CD4-positive, alpha-beta T cell (primary cell): Measurements from ENCODE around the gene TMEM235. TPM values are rescaled to one million over a fixed set of nuclear protein-coding genes. Genes with fewer than 3 reads are reported as not detected.

Experiments used
- ATAC-seq: fragments of 200-7000 bp; cut with Tn5 transposase; one replicate; pipeline ENCODE4 v1.10.0; 2022; ENCODE audit warnings: mild to moderate bottlenecking; ENCODE audit not compliant: poor library complexity
- CTCF ChIA-PET: fragments of 350-600 bp; sonication (Branson Sonifier 250); formaldehyde crosslinking; loops from one replicate; lab custom pipeline; 2021; ENCODE audit warnings: antibody characterized with exemption, inconsistent platforms; lab: Charles Lee
- POLR2A ChIA-PET: fragments of 350-600 bp; sonication (Branson Sonifier 250); formaldehyde crosslinking; loops from one replicate; lab custom pipeline; 2021; ENCODE audit warnings: antibody characterized with exemption, inconsistent platforms; lab: Charles Lee
- DNase-seq, 14 experiments: peaks; one replicate each; pipeline ENCODE4 v3.0.0-alpha.2; 2013 to 2020; ENCODE audit warnings: mixed read lengths in 2 of 14
- H3K27ac ChIP-seq, 2 donors: one replicate each; pipeline versions ENCODE4 v1.5.1 to v1.7.0; 2013; ENCODE audit warnings: low read length in 2 of 2, low read depth in 1 of 2, mild to moderate bottlenecking in 1 of 2
- H3K27me3 ChIP-seq, 2 experiments: 1 replicate in 1 of 2; 2 replicates in 1 of 2; pipeline versions ENCODE4 v1.6.1 to v1.7.0; 2013; ENCODE audit warnings: low read length in 2 of 2, control low read depth in 1 of 2, mild to moderate bottlenecking in 1 of 2, moderate library complexity in 1 of 2; ENCODE audit not compliant: insufficient read depth in 2 of 2, control insufficient read depth in 1 of 2
- H3K36me3 ChIP-seq: one replicate; pipeline ENCODE4 v1.6.1; 2013; ENCODE audit warnings: low read length, control low read depth; ENCODE audit not compliant: insufficient read depth
- H3K4me1 ChIP-seq: one replicate; pipeline ENCODE4 v1.6.1; 2013; ENCODE audit warnings: low read length, control low read depth; ENCODE audit not compliant: insufficient read depth
- H3K4me3 ChIP-seq: one replicate; pipeline ENCODE4 v1.5.1; 2013; ENCODE audit warnings: mild to moderate bottlenecking, low read length, moderate library complexity
- H3K9me3 ChIP-seq, 2 experiments: 1 replicate in 1 of 2; 2 replicates in 1 of 2; pipeline versions ENCODE4 v1.6.1 to v1.7.0; 2013; ENCODE audit warnings: low read length in 2 of 2, mild to moderate bottlenecking in 2 of 2, control low read depth in 1 of 2, moderate library complexity in 1 of 2; ENCODE audit not compliant: control insufficient read depth in 1 of 2, insufficient read depth in 1 of 2
- H3K27ac Mint-ChIP-seq: one replicate; pipeline ENCODE4 v1.8.0; 2020; ENCODE audit warnings: mixed read lengths
- H3K27me3 Mint-ChIP-seq: one replicate; pipeline ENCODE4 v1.8.0; 2021; ENCODE audit warnings: mixed read lengths
- H3K36me3 Mint-ChIP-seq: one replicate; pipeline ENCODE4 v1.8.0; 2021; ENCODE audit warnings: low read depth, mixed read lengths
- H3K4me1 Mint-ChIP-seq: one replicate; pipeline ENCODE4 v1.8.0; 2021; ENCODE audit warnings: low read depth, mixed read lengths
- H3K4me3 Mint-ChIP-seq: one replicate; pipeline ENCODE4 v1.8.0; 2020; ENCODE audit warnings: mild to moderate bottlenecking, mixed read lengths
- H3K9me3 Mint-ChIP-seq: one replicate; pipeline ENCODE4 v1.8.0; 2020; ENCODE audit warnings: mixed read lengths
- CTCF ChIP-seq: fragments of 200-600 bp; IDR thresholded peaks from one replicate; pipeline ENCODE4 v1.8.0; 2022; ENCODE audit warnings: antibody characterized with exemption, mild to moderate bottlenecking
- intact Hi-C, 2 experiments: fragments of 100-400 bp; cut with DNase I in 1 of 2; cut with micrococcal nuclease in 1 of 2; formaldehyde crosslinking; loops; one replicate each; pipeline versions ENCODE4 v1.15.1 to v1.9.0; 2023 to 2025; cut with DNase I, micrococcal nuclease
- total RNA-seq, 174 experiments: library from RNA in 2 of 174; stranded (reverse) in 2 of 174; gene quantifications; one replicate each; pipeline ENCODE4 v1.2.3 and lab custom pipeline; 2021 to 2026

Gene TMEM235
- total RNA-seq, 2 experiments from 2014 or later = not detected

- Histone ChIP-seq H3K9me3 (no peaks in the 10 kb centered on the region), H3K4me3 (no peak overlapping the region), H3K27ac (no peak overlapping the region), H3K36me3 (no peaks in the 10 kb centered on the region), H3K4me1 (peaks cover 3% of the 10 kb centered on the region), H3K27me3 (no peaks in the 10 kb centered on the region)
- no peak overlapping the region for H3K27ac Mint-ChIP-seq
- DNase-seq (no peak), ATAC-seq (no peak)
- intact Hi-C loops = no loop called here
- ChIA-PET CTCF (interaction anchor here (0.6 kb wide), 1 partner anchor 1196 kb away, joined by 3 read pairs; no protein-coding TSS in a partner anchor), POLR2A (no interaction called here)
- H3K4me1 Mint-ChIP-seq = no peaks in the 10 kb centered on the region
- H3K36me3 Mint-ChIP-seq = no peaks in the 10 kb centered on the region
- no peaks in the 10 kb centered on the region for H3K27me3 Mint-ChIP-seq
- TF ChIP-seq CTCF = no peak
- no peaks in the 10 kb centered on the region for H3K9me3 Mint-ChIP-seq
- no peak overlapping the region for H3K4me3 Mint-ChIP-seq
Measured at GRCh38 chr17:78200451-78200850, 31.0 kb upstream of the TMEM235 start.

GRCh38 chr17:78202666-78203065 lies 28.8 kb upstream of the TMEM235 start:
- Histone ChIP-seq H3K36me3 (no peaks in the 10 kb centered on the region), H3K4me1 (peaks cover 3% of the 10 kb centered on the region), H3K27me3 (no peaks in the 10 kb centered on the region), H3K27ac (no peak overlapping the region), H3K4me3 (no peak overlapping the region), H3K9me3 (no peaks in the 10 kb centered on the region)
- ATAC-seq (no peak), DNase-seq (no peak)
- H3K4me3 Mint-ChIP-seq = no peak overlapping the region
- no peaks in the 10 kb centered on the region for H3K36me3 Mint-ChIP-seq
- intact Hi-C loops = no loop called here
- no peaks in the 10 kb centered on the region for H3K27me3 Mint-ChIP-seq
- no peak for TF ChIP-seq CTCF
- no peaks in the 10 kb centered on the region for H3K9me3 Mint-ChIP-seq
- H3K4me1 Mint-ChIP-seq = no peaks in the 10 kb centered on the region
- POLR2A ChIA-PET = interaction anchor here (0.6 kb wide), 1 partner anchor 111 kb away, joined by 3 read pairs; no protein-coding TSS in a partner anchor
- no peak overlapping the region for H3K27ac Mint-ChIP-seq
- CTCF ChIA-PET = interaction anchor here (0.6 kb wide), 1 partner anchor 9 kb away, joined by 3 read pairs; no protein-coding TSS in a partner anchor

- Histone ChIP-seq H3K9me3 (no peaks in the 10 kb centered on the region), H3K4me3 (no peak overlapping the region), H3K27me3 (no peaks in the 10 kb centered on the region), H3K36me3 (no peaks in the 10 kb centered on the region), H3K4me1 (peaks cover 1% of the 10 kb centered on the region), H3K27ac (no peak overlapping the region)
- Mint-ChIP-seq H3K4me1 (no peaks in the 10 kb centered on the region), H3K27ac (no peak overlapping the region), H3K4me3 (no peak overlapping the region), H3K9me3 (no peaks in the 10 kb centered on the region), H3K27me3 (no peaks in the 10 kb centered on the region), H3K36me3 (no peaks in the 10 kb centered on the region)
- intact Hi-C loops = no loop called here
- DNase-seq (no peak), ATAC-seq (no peak)
- POLR2A ChIA-PET = no interaction called here
- CTCF ChIA-PET = no interaction called here
- no peak for TF ChIP-seq CTCF
Measured at GRCh38 chr17:78204387-78205123, 26.9 kb upstream of the TMEM235 start.
